GM23338 (cell line): ENCODE results near the gene MLST8. TPM values are rescaled to one million over a fixed set of nuclear protein-coding genes. Genes with fewer than 3 reads are reported as not detected.

ENCODE experiments used
- ATAC-seq: fragments of 200-7000 bp; cut with Tn5 transposase; 3 replicates; pipeline ENCODE4 v1.9.1; 2020
- DNase-seq: peaks from one replicate; pipeline ENCODE4 v3.0.0-alpha.2; 2015; ENCODE audit warnings: low spot score
- H2AFZ ChIP-seq: fragments of 200-600 bp; sonication (generic); 2 replicates; pipeline ENCODE4 v1.8.0; 2016; ENCODE audit warnings: antibody characterized with exemption, mild to moderate bottlenecking, moderate library complexity
- H3F3A ChIP-seq: fragments of 200-600 bp; sonication (generic); replicated peaks from 2 replicates; pipeline ENCODE4 v1.8.0; 2017; ENCODE audit warnings: antibody characterized with exemption, mixed run types, low read depth
- H3K27ac ChIP-seq: fragments of 200-600 bp; sonication (generic); 2 replicates; pipeline ENCODE4 v1.6.1; 2016; ENCODE audit warnings: low read depth
- H3K27me3 ChIP-seq: fragments of 200-600 bp; sonication (generic); 2 replicates; pipeline ENCODE4 v1.8.0; 2016; ENCODE audit warnings: mild to moderate bottlenecking, mixed run types, moderate library complexity; ENCODE audit not compliant: insufficient read depth
- H3K36me3 ChIP-seq: fragments of 200-600 bp; sonication (generic); 2 replicates; pipeline ENCODE4 v1.8.0; 2016; ENCODE audit warnings: mild to moderate bottlenecking; ENCODE audit not compliant: insufficient read depth
- H3K4me1 ChIP-seq: fragments of 200-600 bp; sonication (generic); 2 replicates; pipeline ENCODE4 v1.8.0; 2016; ENCODE audit warnings: mild to moderate bottlenecking, moderate library complexity; ENCODE audit not compliant: insufficient read depth
- H3K4me2 ChIP-seq: fragments of 200-600 bp; sonication (generic); 2 replicates; pipeline ENCODE4 v1.7.1; 2017; ENCODE audit warnings: mixed run types
- H3K4me3 ChIP-seq: fragments of 200-600 bp; sonication (generic); 2 replicates; pipeline ENCODE4 v1.6.1; 2016; ENCODE audit warnings: mixed run types
- H3K79me2 ChIP-seq: fragments of 200-600 bp; sonication (generic); replicated peaks from 2 replicates; pipeline ENCODE4 v1.8.0; 2017; ENCODE audit warnings: mild to moderate bottlenecking; ENCODE audit not compliant: insufficient read depth
- H3K9me2 ChIP-seq: fragments of 200-600 bp; sonication (generic); 2 replicates; pipeline ENCODE4 v1.8.0; 2017; ENCODE audit not compliant: insufficient read depth
- H4K20me1 ChIP-seq: fragments of 200-600 bp; sonication (generic); replicated peaks from 2 replicates; pipeline ENCODE4 v1.8.0; 2017; ENCODE audit warnings: mild to moderate bottlenecking; ENCODE audit not compliant: insufficient read depth
- H3K27ac Mint-ChIP-seq: 2 replicates; pipeline ENCODE4 v1.8.0; 2020; ENCODE audit warnings: inconsistent platforms, mild to moderate bottlenecking, moderate library complexity, mixed read lengths
- H3K27me3 Mint-ChIP-seq: 3 replicates; pipeline ENCODE4 v1.8.0; 2022; ENCODE audit warnings: low read depth, mild to moderate bottlenecking, moderate library complexity, mixed read lengths, inconsistent platforms; ENCODE audit not compliant: insufficient read depth, poor library complexity
- H3K36me3 Mint-ChIP-seq: 3 replicates; pipeline ENCODE4 v1.8.0; 2021; ENCODE audit warnings: low read depth, mild to moderate bottlenecking, inconsistent platforms, moderate library complexity, mixed read lengths
- H3K4me1 Mint-ChIP-seq: 3 replicates; pipeline ENCODE4 v1.8.0; 2020; ENCODE audit warnings: mild to moderate bottlenecking, inconsistent platforms, mixed read lengths
- H3K4me3 Mint-ChIP-seq: 3 replicates; pipeline ENCODE4 v1.8.0; 2021; ENCODE audit warnings: moderate library complexity, mild to moderate bottlenecking, inconsistent platforms, mixed read lengths
- H3K9me3 Mint-ChIP-seq: 3 replicates; pipeline ENCODE4 v1.8.0; 2020; ENCODE audit warnings: moderate library complexity, mild to moderate bottlenecking, inconsistent platforms, mixed read lengths
- CREB1 ChIP-seq: fragments of 250-450 bp; sonication (Bioruptor Pico); IDR thresholded peaks from 2 replicates; pipeline ENCODE4 v1.5.0; 2020; ENCODE audit warnings: low read depth, mild to moderate bottlenecking, moderate library complexity
- EZH2 ChIP-seq: fragments of 200-600 bp; sonication (generic); IDR thresholded peaks from one replicate; pipeline ENCODE4 v1.8.0; 2017; ENCODE audit warnings: antibody characterized with exemption, mild to moderate bottlenecking, low read depth; ENCODE audit not compliant: unreplicated experiment
- EZH2phosphoT487 ChIP-seq: fragments of 200-600 bp; sonication (generic); IDR thresholded peaks from one replicate; pipeline ENCODE4 v1.8.1; 2018; ENCODE audit warnings: antibody characterized with exemption; ENCODE audit not compliant: unreplicated experiment
- JUNB ChIP-seq: IDR thresholded peaks from one replicate; pipeline ENCODE4 v1.6.1; 2016; ENCODE audit warnings: antibody characterized with exemption; ENCODE audit not compliant: unreplicated experiment
- NANOG ChIP-seq: IDR thresholded peaks from 2 replicates; pipeline ENCODE4 v1.6.1; 2016; ENCODE audit warnings: antibody characterized with exemption, borderline replicate concordance
- POLR2AphosphoS5 ChIP-seq: IDR thresholded peaks from 2 replicates; pipeline ENCODE4 v1.6.1; 2016; ENCODE audit warnings: antibody characterized with exemption, low read depth
- STAT1 ChIP-seq: IDR thresholded peaks from one replicate; pipeline ENCODE4 v1.6.1; 2016; ENCODE audit warnings: antibody characterized with exemption; ENCODE audit not compliant: unreplicated experiment
- ZNF114 ChIP-seq: fragments of 250-450 bp; sonication (Bioruptor Pico); IDR thresholded peaks from 2 replicates; pipeline ENCODE4 v1.5.0; 2020; ENCODE audit warnings: mild to moderate bottlenecking, moderate library complexity
- ZNF331 ChIP-seq: fragments of 250-450 bp; sonication (Bioruptor Pico); IDR thresholded peaks from 2 replicates; pipeline ENCODE4 v1.5.0; 2020; ENCODE audit warnings: low read depth, mild to moderate bottlenecking, moderate library complexity
- ZNF462 ChIP-seq: fragments of 250-450 bp; sonication (Bioruptor Pico); IDR thresholded peaks from 2 replicates; pipeline ENCODE4 v1.5.0; 2020; ENCODE audit warnings: mild to moderate bottlenecking, moderate library complexity
- polyA plus RNA-seq: library from polyadenylated mRNA; unstranded; fragments of >200 nt; fragmentation: Nextera tagmentation; extraction: Ambion mirVana; gene quantifications from 2 replicates; pipeline ENCODE4 v1.2.1, GENCODE V29; 2016
- total RNA-seq: library from RNA; depleted of rRNA; stranded (reverse); fragments of >200 nt; shearing (Covaris generic); gene quantifications from 2 replicates; pipeline ENCODE4 v1.2.3, GENCODE V29; 2014
- TF ChIP-seq, protein P1 (sequence below): IDR thresholded peaks from one replicate; pipeline ENCODE4 v1.6.1; 2018; ENCODE audit warnings: antibody characterized with exemption; ENCODE audit not compliant: unreplicated experiment

MLST8 gene
- total and polyA plus RNA-seq, 2 experiments from 2014 or later: 58.8 to 138 TPM

DNA sequence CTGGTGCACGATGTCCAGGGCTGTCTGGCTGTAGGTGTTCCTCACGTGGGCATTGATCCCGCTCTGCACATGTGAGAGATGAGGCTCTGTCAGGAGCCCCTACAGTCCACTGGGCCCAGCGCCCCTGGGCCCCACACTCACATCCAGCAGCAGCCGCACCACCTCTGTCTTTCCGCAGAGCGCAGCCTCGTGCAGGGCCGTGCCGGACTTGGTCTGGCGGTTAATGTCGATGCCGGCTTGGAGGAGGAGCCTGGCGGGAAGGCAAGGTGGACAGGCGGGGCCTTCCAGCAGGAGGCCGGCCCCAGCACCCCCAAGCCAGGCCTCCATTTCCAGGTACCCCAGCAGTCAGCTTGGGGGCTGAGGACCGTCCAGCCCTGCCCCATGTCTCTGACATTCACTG lies 18.0 kb upstream of the MLST8 start:
- H3K9me3 Mint-ChIP-seq: no peaks in the 10 kb centered on the region
- Histone ChIP-seq H2AFZ (no peak overlapping the region), H3K4me1 (no peaks in the 10 kb centered on the region), H3K79me2 (no peaks in the 10 kb centered on the region), H3K4me3 (no peak overlapping the region), H3K36me3 (no peaks in the 10 kb centered on the region), H3K9me2 (no peaks in the 10 kb centered on the region), H4K20me1 (no peaks in the 10 kb centered on the region), H3K4me2 (no peak overlapping the region), H3F3A (0 out of 2 replicates have a peak, but pooled peaks cover 2% of the 10 kb centered on the region), H3K27ac (no peak overlapping the region), H3K27me3 (no peaks in the 10 kb centered on the region)
- H3K4me3 Mint-ChIP-seq: no peak overlapping the region
- ATAC-seq (no peak), DNase-seq (no peak)
- TF ChIP-seq JUNB (no peak), ZNF331 (CRISPR knock-in tag) (no peak), POLR2AphosphoS5 (no peak), EZH2 (no peak), EZH2phosphoT487 (no peak), NANOG (no peak), ZNF114 (CRISPR knock-in tag) (no peak), CREB1 (CRISPR knock-in tag) (no peak)
- no peaks in the 10 kb centered on the region; the same call in 2 of the 3 replicates for H3K36me3 Mint-ChIP-seq
- H3K27ac Mint-ChIP-seq: no peak overlapping the region
- peaks cover 14% of the 10 kb centered on the region for H3K27me3 Mint-ChIP-seq
- peaks cover 1% of the 10 kb centered on the region; the same call in 1 of the 3 replicates for H3K4me1 Mint-ChIP-seq

GRCh38 chr16:2188395-2188794 lies 16.9 kb upstream of the MLST8 start:
- Histone ChIP-seq H3K4me1 (no peaks in the 10 kb centered on the region), H3K79me2 (no peaks in the 10 kb centered on the region), H4K20me1 (no peaks in the 10 kb centered on the region), H3K4me3 (no peak overlapping the region), H3K9me2 (no peaks in the 10 kb centered on the region), H2AFZ (no peak overlapping the region), H3K27ac (no peak overlapping the region), H3F3A (0 out of 2 replicates have a peak, but pooled peaks cover 2% of the 10 kb centered on the region), H3K36me3 (no peaks in the 10 kb centered on the region), H3K27me3 (no peaks in the 10 kb centered on the region), H3K4me2 (no peak overlapping the region)
- Mint-ChIP-seq H3K4me1 (no peaks in the 10 kb centered on the region), H3K27ac (no peak overlapping the region), H3K9me3 (no peaks in the 10 kb centered on the region), H3K36me3 (no peaks in the 10 kb centered on the region), H3K27me3 (peaks cover 13% of the 10 kb centered on the region), H3K4me3 (no peak overlapping the region)
- DNase-seq (no peak), ATAC-seq (no peak)
- TF ChIP-seq EZH2phosphoT487: no peak
- no peak for TF ChIP-seq NANOG
- TF ChIP-seq CREB1 (CRISPR knock-in tag): no peak
- TF ChIP-seq POLR2AphosphoS5: no peak
- no peak for TF ChIP-seq JUNB
- TF ChIP-seq, protein P1, sequence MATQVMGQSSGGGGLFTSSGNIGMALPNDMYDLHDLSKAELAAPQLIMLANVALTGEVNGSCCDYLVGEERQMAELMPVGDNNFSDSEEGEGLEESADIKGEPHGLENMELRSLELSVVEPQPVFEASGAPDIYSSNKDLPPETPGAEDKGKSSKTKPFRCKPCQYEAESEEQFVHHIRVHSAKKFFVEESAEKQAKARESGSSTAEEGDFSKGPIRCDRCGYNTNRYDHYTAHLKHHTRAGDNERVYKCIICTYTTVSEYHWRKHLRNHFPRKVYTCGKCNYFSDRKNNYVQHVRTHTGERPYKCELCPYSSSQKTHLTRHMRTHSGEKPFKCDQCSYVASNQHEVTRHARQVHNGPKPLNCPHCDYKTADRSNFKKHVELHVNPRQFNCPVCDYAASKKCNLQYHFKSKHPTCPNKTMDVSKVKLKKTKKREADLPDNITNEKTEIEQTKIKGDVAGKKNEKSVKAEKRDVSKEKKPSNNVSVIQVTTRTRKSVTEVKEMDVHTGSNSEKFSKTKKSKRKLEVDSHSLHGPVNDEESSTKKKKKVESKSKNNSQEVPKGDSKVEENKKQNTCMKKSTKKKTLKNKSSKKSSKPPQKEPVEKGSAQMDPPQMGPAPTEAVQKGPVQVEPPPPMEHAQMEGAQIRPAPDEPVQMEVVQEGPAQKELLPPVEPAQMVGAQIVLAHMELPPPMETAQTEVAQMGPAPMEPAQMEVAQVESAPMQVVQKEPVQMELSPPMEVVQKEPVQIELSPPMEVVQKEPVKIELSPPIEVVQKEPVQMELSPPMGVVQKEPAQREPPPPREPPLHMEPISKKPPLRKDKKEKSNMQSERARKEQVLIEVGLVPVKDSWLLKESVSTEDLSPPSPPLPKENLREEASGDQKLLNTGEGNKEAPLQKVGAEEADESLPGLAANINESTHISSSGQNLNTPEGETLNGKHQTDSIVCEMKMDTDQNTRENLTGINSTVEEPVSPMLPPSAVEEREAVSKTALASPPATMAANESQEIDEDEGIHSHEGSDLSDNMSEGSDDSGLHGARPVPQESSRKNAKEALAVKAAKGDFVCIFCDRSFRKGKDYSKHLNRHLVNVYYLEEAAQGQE: no peak
- no peak for TF ChIP-seq ZNF462
- TF ChIP-seq ZNF114 (CRISPR knock-in tag): no peak
- TF ChIP-seq EZH2: no peak
- TF ChIP-seq ZNF331 (CRISPR knock-in tag): no peak
- no peak for TF ChIP-seq STAT1
